Neuronal stem cell (in vitro differentiated cells): ENCODE results near the gene HNRNPLL.

Experiments
- DNase-seq: peaks from one replicate; pipeline ENCODE4 v3.0.0-alpha.2; 2013; ENCODE audit warnings: low spot score
- H2AFZ ChIP-seq: one replicate; pipeline ENCODE4 v1.6.1; 2013; ENCODE audit warnings: mild to moderate bottlenecking, low read length, inconsistent platforms
- H2AK5ac ChIP-seq: 2 replicates; pipeline ENCODE4 v1.6.1; 2013; ENCODE audit warnings: low read depth, mild to moderate bottlenecking, inconsistent platforms, low read length, moderate library complexity, mixed read lengths
- H2BK120ac ChIP-seq: 2 replicates; pipeline ENCODE4 v1.6.1; 2013; ENCODE audit warnings: low read depth, mild to moderate bottlenecking, inconsistent platforms, low read length, moderate library complexity, mixed read lengths
- H2BK12ac ChIP-seq: one replicate; pipeline ENCODE4 v1.6.1; 2013; ENCODE audit warnings: low read length, inconsistent platforms
- H2BK15ac ChIP-seq: 2 replicates; pipeline ENCODE4 v1.6.1; 2013; ENCODE audit warnings: mild to moderate bottlenecking, low read length, inconsistent platforms, mixed read lengths
- H2BK5ac ChIP-seq: one replicate; pipeline ENCODE4 v1.6.1; 2013; ENCODE audit warnings: inconsistent platforms, mild to moderate bottlenecking, low read length, moderate library complexity
- H3K14ac ChIP-seq: one replicate; pipeline ENCODE4 v1.6.1; 2013; ENCODE audit warnings: low read length, inconsistent platforms
- H3K18ac ChIP-seq: 2 replicates; pipeline ENCODE4 v1.6.1; 2013; ENCODE audit warnings: low read length, inconsistent platforms
- H3K23ac ChIP-seq: 2 replicates; pipeline ENCODE4 v1.6.1; 2013; ENCODE audit warnings: low read depth, mild to moderate bottlenecking, mixed read lengths, low read length, inconsistent platforms; ENCODE audit not compliant: poor library complexity
- H3K27ac ChIP-seq: replicated peaks from 3 replicates; pipeline ENCODE4 v1.5.1; 2013; ENCODE audit warnings: low read length, inconsistent platforms
- H3K27me3 ChIP-seq, 3 experiments: 2 replicates each; pipeline ENCODE4 v1.6.1; 2013; ENCODE audit warnings: low read length in 3 of 3, mild to moderate bottlenecking in 2 of 3, inconsistent platforms in 1 of 3, low read depth in 1 of 3, mixed read lengths in 1 of 3, moderate library complexity in 1 of 3; ENCODE audit not compliant: control insufficient read depth in 3 of 3, insufficient read depth in 3 of 3
- H3K36me3 ChIP-seq, 2 donors: replicated peaks in 1 of 2; 2 replicates each; pipeline ENCODE4 v1.6.1; 2013; ENCODE audit warnings: low read length in 2 of 2; ENCODE audit not compliant: control insufficient read depth in 2 of 2, insufficient read depth in 2 of 2
- H3K4ac ChIP-seq: 2 replicates; pipeline ENCODE4 v1.6.1; 2013; ENCODE audit warnings: inconsistent platforms, mild to moderate bottlenecking, low read length, moderate library complexity
- H3K4me1 ChIP-seq, 2 donors: 1 replicate in 1 of 2; 2 replicates in 1 of 2; pipeline ENCODE4 v1.6.1; 2013; ENCODE audit warnings: low read length in 2 of 2, low read depth in 1 of 2; ENCODE audit not compliant: control insufficient read depth in 2 of 2, insufficient read depth in 1 of 2
- H3K4me2 ChIP-seq: one replicate; pipeline ENCODE4 v1.6.1; 2013; ENCODE audit warnings: mild to moderate bottlenecking, low read length, inconsistent platforms; ENCODE audit not compliant: insufficient read depth, poor library complexity, severe bottlenecking
- H3K4me3 ChIP-seq, 2 donors: 2 replicates each; pipeline ENCODE4 v1.5.1; 2013; ENCODE audit warnings: low read length in 2 of 2, mild to moderate bottlenecking in 2 of 2, inconsistent platforms in 1 of 2, moderate library complexity in 1 of 2
- H3K79me1 ChIP-seq: one replicate; pipeline ENCODE4 v1.6.1; 2013; ENCODE audit warnings: low read depth, mild to moderate bottlenecking, inconsistent platforms, low read length, moderate library complexity
- H3K9ac ChIP-seq: one replicate; pipeline ENCODE4 v1.6.1; 2013; ENCODE audit warnings: mild to moderate bottlenecking, low read depth, low read length, inconsistent platforms; ENCODE audit not compliant: poor library complexity
- H3K9me3 ChIP-seq, 2 donors: replicated peaks in 1 of 2; 2 replicates each; pipeline versions ENCODE3 to v1.6.1; 2013; ENCODE audit warnings: low read length in 2 of 2, mild to moderate bottlenecking in 2 of 2, inconsistent platforms in 1 of 2, low read depth in 1 of 2, mixed read lengths in 1 of 2, moderate library complexity in 1 of 2; ENCODE audit not compliant: control insufficient read depth in 2 of 2, insufficient read depth in 1 of 2
- H4K8ac ChIP-seq: one replicate; pipeline ENCODE4 v1.6.1; 2013; ENCODE audit warnings: low read depth, mild to moderate bottlenecking, inconsistent platforms, low read length, moderate library complexity
- H4K91ac ChIP-seq: one replicate; pipeline ENCODE4 v1.6.1; 2013; ENCODE audit warnings: low read length, low read depth, mild to moderate bottlenecking, inconsistent platforms; ENCODE audit not compliant: poor library complexity
- WGBS, 2 donors: extraction: QIAGEN DNeasy Blood & Tissue Kit; methylation state at CpG; one replicate each; pipeline ENCODE4 v1.1.7; 2013; ENCODE audit warnings: missing lambda C conversion rate in 2 of 2, mixed read lengths in 1 of 2; ENCODE audit not compliant: insufficient read length in 2 of 2, insufficient replicate concordance in 1 of 2; ENCODE audit errors: extremely low coverage in 2 of 2; 5-methylcytosine and 5-hydroxymethylcytosine counted together

The HNRNPLL gene

GRCh38 chr2:38580115-38580636, 22.6 kb downstream of the HNRNPLL start:
- no peaks in the 10 kb centered on the region for H3K79me1 ChIP-seq
- no peak overlapping the region for H3K18ac ChIP-seq
- no peak for DNase-seq
- H3K14ac ChIP-seq = no peak overlapping the region
- no peak overlapping the region for H2BK120ac ChIP-seq
- H2AK5ac ChIP-seq = no peak overlapping the region
- H3K36me3 ChIP-seq = peaks cover 13 to 99% of the 10 kb centered on the region in 2 donors
- WGBS, 2 donors = no CpG with 5 or more reads among the region's 2 CpGs
- H3K4me3 ChIP-seq = no peak overlapping the region
- H3K4me2 ChIP-seq = no peak overlapping the region
- H3K9me3 ChIP-seq = no peaks in the 10 kb centered on the region
- no peak overlapping the region for H2AFZ ChIP-seq
- no peak overlapping the region for H2BK15ac ChIP-seq
- no peak overlapping the region for H4K8ac ChIP-seq
- H3K4ac ChIP-seq = no peak overlapping the region
- no peak overlapping the region for H3K9ac ChIP-seq
- H4K91ac ChIP-seq = no peak overlapping the region
- H3K23ac ChIP-seq = no peak overlapping the region
- no peak overlapping the region for H2BK5ac ChIP-seq
- H3K27me3 ChIP-seq = no peaks in the 10 kb centered on the region
- no peaks in the 10 kb centered on the region for H3K4me1 ChIP-seq
- no peak overlapping the region for H2BK12ac ChIP-seq
- no peak overlapping the region for H3K27ac ChIP-seq

GRCh38 chr2:38578832-38579231, 23.9 kb downstream of the HNRNPLL start:
- Histone ChIP-seq H2BK5ac (no peak overlapping the region), H3K36me3 (peaks cover 10 to 99% of the 10 kb centered on the region in 2 donors), H2AFZ (no peak overlapping the region), H2BK12ac (no peak overlapping the region), H3K9ac (no peak overlapping the region), H3K14ac (no peak overlapping the region), H3K27ac (no peak overlapping the region), H3K79me1 (no peaks in the 10 kb centered on the region), H3K4me2 (no peak overlapping the region), H3K4ac (no peak overlapping the region), H4K91ac (no peak overlapping the region), H3K4me1 (no peaks in the 10 kb centered on the region), H4K8ac (no peak overlapping the region), H2AK5ac (no peak overlapping the region), H3K9me3 (no peaks in the 10 kb centered on the region), H2BK15ac (no peak overlapping the region), H3K27me3 (no peaks in the 10 kb centered on the region), H3K23ac (no peak overlapping the region), H3K4me3 (no peak overlapping the region), H2BK120ac (no peak overlapping the region), H3K18ac (no peak overlapping the region)
- DNase-seq = no peak
- no CpG with 5 or more reads among the region's 5 CpGs for WGBS, 2 donors

GRCh38 chr2:38574278-38574677, 28.4 kb downstream of the HNRNPLL start:
- no peak for DNase-seq
- Histone ChIP-seq H2BK120ac (no peak overlapping the region), H3K27ac (no peak overlapping the region), H3K4ac (no peak overlapping the region), H4K8ac (no peak overlapping the region), H2BK12ac (no peak overlapping the region), H4K91ac (no peak overlapping the region), H3K79me1 (no peaks in the 10 kb centered on the region), H3K23ac (no peak overlapping the region), H2AK5ac (no peak overlapping the region), H3K4me3 (no peak overlapping the region), H3K4me1 (no peaks in the 10 kb centered on the region), H2BK5ac (no peak overlapping the region), H3K14ac (no peak overlapping the region), H3K9ac (no peak overlapping the region), H2AFZ (no peak overlapping the region), H3K18ac (no peak overlapping the region), H2BK15ac (no peak overlapping the region), H3K9me3 (no peaks in the 10 kb centered on the region), H3K36me3 (peaks cover 11 to 99% of the 10 kb centered on the region in 2 donors), H3K4me2 (no peak overlapping the region), H3K27me3 (no peaks in the 10 kb centered on the region)

- H3K27me3 ChIP-seq = no peaks in the 10 kb centered on the region
- no peak overlapping the region for H2AK5ac ChIP-seq
- H3K9ac ChIP-seq = no peak overlapping the region
- H4K8ac ChIP-seq = no peak overlapping the region
- no peak overlapping the region for H2BK120ac ChIP-seq
- H3K23ac ChIP-seq = no peak overlapping the region
- no peak overlapping the region for H3K14ac ChIP-seq
- no peak overlapping the region for H2AFZ ChIP-seq
- no CpG with 5 or more reads among the region's 1 CpG for WGBS, 2 donors
- H3K27ac ChIP-seq = no peak overlapping the region
- no peak overlapping the region for H2BK5ac ChIP-seq
- no peak for DNase-seq
- no peak overlapping the region for H2BK12ac ChIP-seq
- H3K9me3 ChIP-seq = no peaks in the 10 kb centered on the region
- no peak overlapping the region for H2BK15ac ChIP-seq
- no peak overlapping the region for H4K91ac ChIP-seq
- H3K79me1 ChIP-seq = no peaks in the 10 kb centered on the region
- no peak overlapping the region for H3K4ac ChIP-seq
- H3K4me3 ChIP-seq = no peak overlapping the region
- H3K18ac ChIP-seq = no peak overlapping the region
- H3K36me3 ChIP-seq = peaks cover 14 to 100% of the 10 kb centered on the region in 2 donors
- no peak overlapping the region for H3K4me2 ChIP-seq
- no peaks in the 10 kb centered on the region for H3K4me1 ChIP-seq
These were observed 30.6 kb downstream of the HNRNPLL start for GRCh38 chr2:38572167-38572566.
